Progenitor cell of endocrine pancreas (in vitro differentiated cells): Measurements from ENCODE around the gene WNT2. TPM values are rescaled to one million over a fixed set of nuclear protein-coding genes. Genes with fewer than 3 reads are reported as not detected.
"Not testable (repeated sequence)": the region's sequence is repeated elsewhere in the genome, so short reads cannot be mapped to it uniquely, and the experiment has no call there.

ENCODE experiments used
- DNase-seq: peaks from one replicate; pipeline ENCODE4 v3.0.0; 2021; ENCODE audit warnings: low spot score; ENCODE audit not compliant: unreplicated experiment
- H3K27ac Mint-ChIP-seq: 2 replicates; pipeline ENCODE4 v1.8.0; 2021; ENCODE audit warnings: mild to moderate bottlenecking, moderate library complexity, mixed read lengths
- H3K27me3 Mint-ChIP-seq: 2 replicates; pipeline ENCODE4 v1.8.0; 2021; ENCODE audit warnings: mixed read lengths
- H3K36me3 Mint-ChIP-seq: 2 replicates; pipeline ENCODE4 v1.8.0; 2022; ENCODE audit warnings: mixed read lengths; ENCODE audit not compliant: insufficient read depth
- H3K4me1 Mint-ChIP-seq: 2 replicates; pipeline ENCODE4 v1.8.0; 2021; ENCODE audit warnings: low read depth, mixed read lengths
- H3K4me3 Mint-ChIP-seq: 2 replicates; pipeline ENCODE4 v1.8.0; 2021; ENCODE audit warnings: low read depth, mild to moderate bottlenecking, moderate library complexity, mixed read lengths
- H3K9me3 Mint-ChIP-seq: 2 replicates; pipeline ENCODE4 v1.8.0; 2021; ENCODE audit warnings: low read depth, mixed read lengths
- total RNA-seq: library from RNA; stranded (reverse); gene quantifications from 2 replicates; pipeline ENCODE4 v1.2.1, GENCODE V29; 2021
- TF ChIP-seq, protein P1 (sequence below): fragments of 200-600 bp; sonication (generic); IDR thresholded peaks from one replicate; pipeline ENCODE4 v1.5.0; 2021; ENCODE audit warnings: antibody characterized with exemption, mild to moderate bottlenecking; ENCODE audit not compliant: unreplicated experiment

Gene WNT2
- total RNA-seq, 1 donor from 2014 or later: 0.46 TPM

DNA sequence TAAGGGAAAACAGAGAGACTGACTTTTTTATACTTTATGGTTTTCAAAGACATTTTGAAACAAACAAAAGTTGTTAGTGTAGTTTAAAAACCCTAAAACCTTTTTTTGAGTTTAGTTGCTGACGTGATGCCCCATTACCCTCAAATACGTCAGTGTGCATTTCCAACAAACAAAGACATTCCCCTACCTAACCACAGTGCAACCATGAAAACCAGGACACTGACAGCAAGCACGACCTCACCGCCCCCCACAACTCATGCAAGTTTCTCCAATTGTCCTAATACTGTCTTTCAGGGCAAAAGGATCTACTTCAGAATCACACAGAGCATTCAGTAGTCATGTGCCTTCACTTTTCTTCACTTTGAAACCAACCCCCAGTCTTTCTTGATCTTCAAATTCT lies 75.0 kb downstream of the WNT2 start:
- H3K4me3 Mint-ChIP-seq: no peak overlapping the region
- no peaks in the 10 kb centered on the region for H3K4me1 Mint-ChIP-seq

DNA sequence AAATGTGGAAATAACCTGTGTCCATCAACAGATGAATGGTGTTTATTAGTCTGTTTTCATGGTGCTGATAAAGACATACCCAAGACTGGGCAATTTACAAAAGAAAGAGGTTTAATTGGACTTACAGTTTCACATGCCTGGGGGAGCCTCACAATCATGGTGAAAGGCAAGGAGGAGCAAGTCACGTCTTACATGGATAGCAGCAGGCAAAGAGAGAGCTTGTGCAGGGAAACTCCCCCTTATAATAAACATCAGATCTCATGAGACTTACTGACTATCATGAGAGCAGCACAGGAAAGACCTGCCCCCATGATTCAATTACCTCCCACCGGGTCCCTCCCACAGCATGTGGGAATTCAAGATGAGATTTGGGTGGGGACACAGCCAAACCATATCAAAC lies 77.2 kb downstream of the WNT2 start:
- not testable (repeated sequence) for H3K9me3 Mint-ChIP-seq, H3K4me3 Mint-ChIP-seq, H3K4me1 Mint-ChIP-seq, H3K36me3 Mint-ChIP-seq, H3K27ac Mint-ChIP-seq, H3K27me3 Mint-ChIP-seq, DNase-seq

More for the DNA sequence above, 75.0 kb downstream of the WNT2 start:
- H3K9me3 Mint-ChIP-seq: peaks cover 6% of the 10 kb centered on the region
- H3K27me3 Mint-ChIP-seq: peaks cover 16% of the 10 kb centered on the region
- H3K36me3 Mint-ChIP-seq: no peaks in the 10 kb centered on the region
- TF ChIP-seq, protein P1, sequence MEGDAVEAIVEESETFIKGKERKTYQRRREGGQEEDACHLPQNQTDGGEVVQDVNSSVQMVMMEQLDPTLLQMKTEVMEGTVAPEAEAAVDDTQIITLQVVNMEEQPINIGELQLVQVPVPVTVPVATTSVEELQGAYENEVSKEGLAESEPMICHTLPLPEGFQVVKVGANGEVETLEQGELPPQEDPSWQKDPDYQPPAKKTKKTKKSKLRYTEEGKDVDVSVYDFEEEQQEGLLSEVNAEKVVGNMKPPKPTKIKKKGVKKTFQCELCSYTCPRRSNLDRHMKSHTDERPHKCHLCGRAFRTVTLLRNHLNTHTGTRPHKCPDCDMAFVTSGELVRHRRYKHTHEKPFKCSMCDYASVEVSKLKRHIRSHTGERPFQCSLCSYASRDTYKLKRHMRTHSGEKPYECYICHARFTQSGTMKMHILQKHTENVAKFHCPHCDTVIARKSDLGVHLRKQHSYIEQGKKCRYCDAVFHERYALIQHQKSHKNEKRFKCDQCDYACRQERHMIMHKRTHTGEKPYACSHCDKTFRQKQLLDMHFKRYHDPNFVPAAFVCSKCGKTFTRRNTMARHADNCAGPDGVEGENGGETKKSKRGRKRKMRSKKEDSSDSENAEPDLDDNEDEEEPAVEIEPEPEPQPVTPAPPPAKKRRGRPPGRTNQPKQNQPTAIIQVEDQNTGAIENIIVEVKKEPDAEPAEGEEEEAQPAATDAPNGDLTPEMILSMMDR: no peak
- DNase-seq: no peak
- H3K27ac Mint-ChIP-seq: no peak overlapping the region

DNA sequence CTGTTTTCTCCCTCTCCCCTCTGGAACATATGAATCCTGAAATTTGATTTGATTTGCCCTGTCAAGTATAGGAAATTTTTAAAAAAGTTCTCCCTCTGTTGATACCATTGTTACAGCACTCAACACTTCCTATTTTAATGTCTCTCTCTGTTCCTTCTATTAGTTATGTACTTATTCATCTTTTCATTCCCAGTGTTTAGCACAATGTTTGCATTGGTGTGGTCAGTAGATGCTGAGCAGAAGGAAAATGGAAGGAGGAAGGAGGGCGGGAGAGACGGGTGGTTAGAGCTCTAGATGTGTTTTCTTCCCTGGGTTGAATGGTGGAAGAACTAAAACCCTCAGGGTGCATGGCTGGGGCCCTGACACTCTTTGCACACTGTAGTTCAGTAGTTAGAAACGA lies 79.5 kb downstream of the WNT2 start:
- no peaks in the 10 kb centered on the region for H3K4me1 Mint-ChIP-seq
- no peak overlapping the region for H3K27ac Mint-ChIP-seq
- no peak for DNase-seq
- peaks cover 8% of the 10 kb centered on the region for H3K27me3 Mint-ChIP-seq
- H3K4me3 Mint-ChIP-seq: no peak overlapping the region
- H3K36me3 Mint-ChIP-seq: no peaks in the 10 kb centered on the region
- H3K9me3 Mint-ChIP-seq: peaks cover 6% of the 10 kb centered on the region
- TF ChIP-seq, protein P1: no peak

DNA sequence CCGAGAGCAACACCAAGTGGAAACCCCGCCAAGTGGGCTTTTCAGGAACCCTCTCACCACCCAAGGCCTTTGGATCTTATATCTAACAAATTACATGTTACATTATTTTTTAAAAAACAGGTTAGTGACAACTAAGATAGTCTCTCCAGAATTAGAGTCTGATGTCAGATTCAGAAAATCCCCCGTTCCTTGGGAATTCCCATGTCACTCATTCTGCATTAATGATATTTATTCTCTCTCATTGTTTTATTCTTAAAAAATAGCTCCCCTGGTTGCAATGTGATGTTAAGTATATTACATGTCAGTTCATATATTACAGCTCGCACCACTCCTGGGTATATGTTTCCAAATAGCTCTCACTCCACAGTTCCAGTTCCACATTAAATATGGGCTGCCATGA lies 81.8 kb downstream of the WNT2 start:
- Mint-ChIP-seq H3K27ac (no peak overlapping the region), H3K9me3 (peaks cover 12% of the 10 kb centered on the region), H3K36me3 (no peaks in the 10 kb centered on the region), H3K4me3 (no peak overlapping the region), H3K27me3 (peaks cover 9% of the 10 kb centered on the region), H3K4me1 (no peaks in the 10 kb centered on the region)
- TF ChIP-seq, protein P1: no peak
- no peak for DNase-seq

DNA sequence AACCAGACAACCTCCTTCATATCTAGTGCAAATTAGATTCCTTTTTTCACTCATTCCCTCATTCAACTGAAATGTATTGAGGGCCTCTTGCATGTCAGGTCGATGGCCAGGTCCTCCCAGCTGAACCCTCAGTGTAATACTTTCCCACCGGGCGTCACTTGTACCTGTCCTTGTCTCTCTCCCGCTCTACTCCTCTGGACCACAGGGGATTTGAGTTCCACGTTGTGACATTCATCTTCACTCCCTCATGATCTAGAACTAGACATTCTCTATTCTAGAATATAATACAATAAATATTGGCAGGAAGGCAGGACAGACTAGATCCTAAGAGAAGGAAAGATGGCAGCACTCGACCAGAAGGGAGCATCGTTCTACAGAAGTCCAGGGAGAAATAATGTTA lies 83.9 kb downstream of the WNT2 start:
- Mint-ChIP-seq H3K4me3 (no peak overlapping the region), H3K27ac (no peak overlapping the region)
- TF ChIP-seq, protein P1: no peak

DNA sequence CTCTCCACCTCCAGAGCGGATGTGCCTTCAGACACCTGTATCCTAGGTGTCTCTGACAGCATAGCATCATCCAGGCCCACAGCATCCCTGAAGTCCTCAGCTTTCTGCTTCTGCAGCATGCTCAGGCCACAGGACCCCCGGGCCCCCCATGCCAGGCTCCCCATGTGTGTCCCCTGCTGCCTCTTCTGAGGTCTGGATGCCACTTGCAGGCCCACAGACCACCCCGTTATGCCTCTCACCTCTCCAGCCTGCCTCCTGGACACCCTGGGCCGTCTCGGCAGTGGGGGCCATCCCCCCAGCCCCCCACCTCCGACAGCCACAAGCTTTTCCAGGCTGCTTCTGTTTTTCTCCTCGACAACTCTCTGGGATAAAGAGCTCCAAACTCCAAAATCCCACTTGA lies 84.4 kb downstream of the WNT2 start:
- no peaks in the 10 kb centered on the region for H3K4me1 Mint-ChIP-seq
- no peak overlapping the region for H3K27ac Mint-ChIP-seq
- peaks cover 14% of the 10 kb centered on the region for H3K9me3 Mint-ChIP-seq
- peaks cover 9% of the 10 kb centered on the region for H3K27me3 Mint-ChIP-seq
- TF ChIP-seq, protein P1: no peak
- no peaks in the 10 kb centered on the region for H3K36me3 Mint-ChIP-seq
- H3K4me3 Mint-ChIP-seq: no peak overlapping the region
- no peak for DNase-seq

More for the DNA sequence above, 83.9 kb downstream of the WNT2 start:
- H3K36me3 Mint-ChIP-seq: no peaks in the 10 kb centered on the region
- no peak for DNase-seq
- peaks cover 14% of the 10 kb centered on the region for H3K9me3 Mint-ChIP-seq
- H3K27me3 Mint-ChIP-seq: peaks cover 9% of the 10 kb centered on the region
- no peaks in the 10 kb centered on the region for H3K4me1 Mint-ChIP-seq
